NOMO-1 treated with DMSO at 0.1 percent for 48 hours (cell line): ENCODE measurements around the gene TMEM240.
"Not testable (repeated sequence)": the region's sequence is repeated elsewhere in the genome, so short reads cannot be mapped to it uniquely, and the experiment has no call there.

ENCODE experiments used
- DNase-seq: peaks from one replicate; lab custom pipeline; 2025; ENCODE audit not compliant: unreplicated experiment; lab: John Stamatoyannopoulos, UW

The TMEM240 gene

DNA sequence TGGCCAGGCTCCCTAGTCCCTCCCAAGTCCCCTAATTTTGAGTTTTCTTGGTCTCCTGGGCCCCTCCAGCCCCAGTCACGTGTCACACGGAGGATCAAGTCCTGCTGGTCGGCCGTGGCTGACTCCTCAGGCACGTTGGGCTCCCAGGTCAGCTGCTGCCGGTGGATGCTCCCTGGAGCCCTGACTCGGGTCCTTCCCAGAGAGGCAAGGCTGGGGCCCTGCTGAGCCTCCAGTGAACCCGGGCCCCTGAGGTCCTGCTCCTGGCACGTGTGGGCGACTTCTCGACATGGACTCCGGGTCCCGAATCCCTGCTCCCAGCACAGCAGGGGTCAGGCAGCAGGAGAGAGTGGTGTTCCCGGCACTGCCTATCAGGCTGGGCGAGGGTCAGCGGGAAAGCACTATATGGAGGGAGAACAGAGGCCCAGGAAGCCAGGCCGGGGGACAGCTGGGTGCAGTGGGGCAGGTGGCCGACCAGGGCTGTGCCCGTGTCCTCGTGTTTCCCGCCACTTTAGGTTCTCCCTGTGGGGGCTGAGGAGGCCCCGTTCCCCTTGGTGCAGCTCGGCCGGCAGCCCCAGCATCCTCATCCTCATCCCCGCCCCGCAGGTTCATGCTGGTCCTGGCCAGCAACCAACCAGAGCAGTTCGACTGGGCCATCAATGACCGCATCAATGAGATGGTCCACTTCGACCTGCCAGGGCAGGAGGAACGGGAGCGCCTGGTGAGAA, 13.2 kb downstream of the TMEM240 start:
- no peak for DNase-seq

DNA sequence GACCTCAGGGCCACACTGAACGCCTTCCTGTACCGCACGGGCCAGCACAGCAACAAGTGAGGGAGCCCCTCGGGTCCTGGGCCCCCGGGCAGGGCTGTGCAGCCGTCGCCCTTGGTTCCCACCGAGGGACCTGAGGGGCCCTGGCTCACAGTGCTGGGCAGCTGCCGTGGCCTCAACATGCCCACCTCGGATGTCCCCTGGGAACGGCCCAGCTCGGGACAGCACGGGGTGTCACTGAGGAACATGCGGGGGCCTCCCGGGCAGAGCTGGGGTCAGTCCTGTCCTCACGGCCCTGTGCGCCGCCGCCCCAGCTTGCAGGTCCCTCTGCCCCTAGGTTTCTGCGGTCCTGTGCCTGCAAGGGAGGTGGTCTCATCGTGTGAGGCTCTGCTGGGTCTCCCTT, 13.9 kb downstream of the TMEM240 start:
- not testable (repeated sequence) for DNase-seq

DNA sequence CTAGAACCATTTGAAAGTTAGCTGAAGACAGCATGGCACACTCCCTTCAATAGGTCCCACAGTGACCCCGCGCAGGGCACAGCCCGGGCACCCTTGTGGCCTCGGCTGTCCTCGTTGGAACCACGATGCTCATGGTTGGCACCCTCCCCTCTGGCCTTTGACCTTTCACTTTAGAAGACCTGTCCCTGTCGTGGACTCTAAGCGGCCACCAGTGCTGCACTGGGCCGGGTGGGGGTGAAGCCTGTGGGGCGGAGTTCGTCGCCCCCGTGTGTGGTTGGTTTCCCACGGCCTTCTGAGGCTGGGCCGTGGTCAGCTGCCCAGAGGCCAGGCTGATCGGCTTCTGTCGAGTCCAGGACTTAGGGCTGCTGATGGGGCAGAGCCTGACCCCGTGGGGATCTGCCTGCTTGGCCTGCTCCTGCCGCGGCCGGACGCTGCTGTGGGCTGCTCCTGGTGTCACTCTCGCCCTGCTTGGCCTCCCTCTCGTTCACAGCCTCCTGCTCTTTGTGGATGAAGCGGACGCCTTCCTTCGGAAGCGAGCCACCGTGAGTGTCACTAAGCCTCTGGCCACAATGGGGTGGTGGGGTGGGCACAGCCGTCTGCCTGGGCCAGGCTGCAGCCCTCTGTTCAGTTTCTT, 15.6 kb downstream of the TMEM240 start:
- not testable (repeated sequence) for DNase-seq

DNA sequence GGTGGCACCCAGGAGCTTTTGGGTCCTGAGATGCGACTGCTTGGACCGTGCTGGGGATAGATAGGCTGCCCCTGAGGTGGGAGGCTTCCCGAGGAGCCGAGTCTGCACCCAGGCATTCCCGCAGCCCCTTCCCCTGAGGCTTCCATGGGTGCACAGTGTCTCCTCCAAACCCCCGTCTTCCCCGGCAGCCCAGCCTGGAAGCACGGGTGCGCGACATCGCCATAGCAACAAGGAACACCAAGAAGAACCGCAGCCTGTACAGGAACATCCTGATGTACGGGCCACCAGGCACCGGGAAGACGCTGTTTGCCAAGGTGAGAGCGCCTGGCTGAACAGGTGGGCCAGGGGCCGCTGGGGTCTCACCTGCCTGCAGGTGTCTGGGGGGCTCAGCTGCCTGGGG, 16.8 kb downstream of the TMEM240 start:
- DNase-seq: not testable (repeated sequence)

DNA sequence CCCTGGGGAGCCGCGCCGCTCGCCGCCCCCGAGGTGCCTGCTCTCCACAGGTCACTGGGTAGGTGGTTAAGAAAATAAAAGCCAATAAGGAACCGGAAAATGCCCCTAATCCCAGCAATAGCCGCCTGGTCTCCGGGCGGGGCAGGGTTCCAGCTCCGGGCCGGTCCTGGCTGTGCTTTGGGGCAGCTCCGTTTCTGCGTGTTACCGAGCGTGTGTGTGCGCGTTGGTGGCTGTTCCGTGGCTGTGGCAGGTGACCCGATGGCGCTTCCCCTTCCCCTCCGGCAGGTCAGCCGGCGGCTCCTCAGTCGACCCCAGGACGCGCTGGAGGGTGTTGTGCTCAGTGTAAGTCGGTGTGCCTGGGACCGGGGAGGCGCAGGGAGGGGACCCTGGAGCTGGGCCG, 17.2 kb downstream of the TMEM240 start:
- not testable (repeated sequence) for DNase-seq

DNA sequence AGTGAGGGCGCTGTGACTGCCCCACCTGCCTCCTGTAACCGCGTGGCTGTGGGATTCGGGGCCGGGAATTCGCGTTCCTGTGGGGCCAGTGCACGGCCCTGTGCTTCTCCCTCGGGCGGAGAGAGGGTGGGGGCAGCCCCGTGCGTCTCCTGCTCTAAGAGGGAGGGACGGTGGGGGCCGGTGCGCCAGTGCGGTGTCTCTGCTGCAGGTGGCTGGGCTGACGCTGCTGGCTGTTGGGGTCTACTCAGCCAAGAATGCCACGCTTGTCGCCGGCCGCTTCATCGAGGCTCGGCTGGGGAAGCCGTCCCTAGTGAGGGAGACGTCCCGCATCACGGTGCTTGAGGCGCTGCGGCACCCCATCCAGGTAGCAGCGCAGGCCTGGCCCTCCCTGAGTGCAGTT, 17.9 kb downstream of the TMEM240 start:
- not testable (repeated sequence) for DNase-seq

DNA sequence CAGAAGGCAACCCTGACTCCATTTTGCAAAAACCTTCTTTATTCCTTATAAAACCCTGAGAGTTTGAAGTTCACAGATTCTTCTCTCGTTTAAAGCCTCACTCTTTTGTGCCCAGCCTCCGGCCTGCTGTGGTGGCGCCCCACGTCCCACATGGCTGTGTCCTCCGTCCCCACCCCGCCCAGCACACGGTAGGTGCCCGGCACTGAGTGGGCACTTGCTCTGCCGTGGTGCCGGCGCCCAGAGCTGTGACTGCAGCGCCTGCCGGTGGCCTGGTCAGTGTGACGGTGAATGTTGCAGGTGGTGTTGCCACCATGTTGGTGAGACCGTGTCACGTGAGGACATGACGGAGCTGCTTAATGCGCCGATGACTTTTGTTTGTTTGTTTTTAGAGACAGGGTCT, 19.1 kb downstream of the TMEM240 start:
- no peak for DNase-seq

DNA sequence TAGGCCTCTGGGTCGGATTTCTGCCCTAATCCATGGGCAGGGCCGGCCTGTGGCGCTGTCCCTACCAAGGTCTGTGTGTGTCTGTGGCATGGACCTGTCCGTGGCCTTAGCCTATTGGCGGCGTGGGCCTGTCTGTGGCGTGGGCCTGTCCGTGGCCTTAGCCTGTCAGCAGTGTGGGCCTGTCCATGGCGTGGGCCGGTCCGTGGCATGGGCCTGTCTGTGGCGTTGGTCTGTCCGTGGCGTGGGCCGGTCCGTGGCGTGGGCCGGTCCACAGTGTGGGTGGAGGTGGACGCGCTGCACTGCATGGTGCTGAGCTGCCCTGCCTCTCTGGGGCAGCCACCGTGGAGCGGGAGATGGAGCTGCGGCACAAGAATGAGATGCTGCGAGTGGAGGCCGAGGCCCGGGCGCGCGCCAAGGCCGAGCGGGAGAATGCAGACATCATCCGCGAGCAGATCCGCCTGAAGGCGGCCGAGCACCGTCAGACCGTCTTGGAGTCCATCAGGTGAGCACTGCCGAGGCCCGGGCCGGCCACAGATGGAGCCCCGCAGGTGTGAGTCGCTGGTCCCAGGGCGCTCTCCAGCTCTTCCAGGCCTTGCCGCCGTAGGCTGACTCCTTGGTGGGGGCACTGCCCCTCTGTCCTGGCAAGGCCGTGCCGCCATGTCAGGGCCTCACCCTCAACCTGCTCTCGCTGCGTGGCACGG, 20.5 kb downstream of the TMEM240 start:
- not testable (repeated sequence) for DNase-seq

DNA sequence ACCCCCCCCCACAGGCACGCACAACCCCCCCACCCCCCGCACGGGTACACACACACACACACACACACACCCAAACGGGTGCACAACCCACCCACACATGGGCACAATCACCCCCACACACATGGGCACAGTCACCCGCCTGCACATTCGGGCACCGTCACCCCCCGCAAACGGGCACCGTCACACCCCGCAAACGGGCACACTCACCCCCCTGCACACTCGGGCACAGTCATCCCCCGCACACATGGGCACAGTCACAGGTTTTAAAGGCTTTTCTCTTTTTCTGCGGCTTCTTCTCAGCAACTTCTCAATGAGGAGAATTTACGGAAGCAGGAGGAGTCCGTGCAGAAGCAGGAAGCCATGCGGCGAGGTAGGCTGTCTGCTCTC, 21.8 kb downstream of the TMEM240 start:
- DNase-seq: not testable (repeated sequence)

DNA sequence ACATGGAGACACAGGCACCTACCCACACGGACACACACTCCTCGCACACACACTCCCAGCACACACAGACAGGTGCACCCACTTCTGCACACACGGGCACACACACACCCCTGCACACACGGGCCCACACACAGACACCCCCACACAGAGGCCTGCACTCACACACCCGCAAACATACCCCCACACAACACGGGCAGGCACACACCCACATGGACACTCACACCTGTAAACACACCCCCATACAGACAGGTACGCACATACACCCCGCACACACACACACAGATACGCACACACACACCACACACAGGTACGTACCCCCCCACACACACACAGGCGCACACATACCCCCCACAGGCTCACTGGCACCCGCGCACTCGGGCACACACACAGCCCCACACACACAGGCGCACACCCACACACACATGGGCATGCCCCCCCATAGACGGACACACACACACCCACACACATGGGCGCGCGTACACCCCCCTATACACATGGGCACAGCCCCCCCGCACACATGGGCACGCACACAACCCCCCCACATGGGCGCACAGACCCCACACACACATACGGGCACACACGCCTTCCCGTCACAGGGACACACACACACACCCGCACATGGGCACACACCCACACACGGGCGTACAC, 22.3 kb downstream of the TMEM240 start:
- DNase-seq: no peak

DNA sequence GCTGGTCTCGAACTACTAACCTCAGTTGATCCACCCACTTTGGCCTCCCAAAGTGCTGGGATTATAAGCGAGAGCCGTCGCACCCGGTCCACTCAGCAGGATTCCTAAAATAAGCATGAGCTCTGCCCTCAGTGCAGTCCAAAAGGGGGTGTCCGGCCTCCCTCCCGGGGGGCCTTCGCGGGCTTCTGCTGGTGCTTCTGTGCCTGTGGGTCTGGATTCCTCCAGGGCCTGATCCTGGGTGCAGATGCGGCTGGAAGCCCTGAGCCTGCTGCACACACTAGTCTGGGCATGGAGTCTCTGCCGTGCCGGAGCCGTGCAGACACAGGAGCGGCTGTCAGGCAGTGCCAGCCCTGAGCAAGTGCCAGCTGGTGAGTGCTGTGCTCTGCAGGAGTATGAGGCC, 23.5 kb downstream of the TMEM240 start:
- not testable (repeated sequence) for DNase-seq

DNA sequence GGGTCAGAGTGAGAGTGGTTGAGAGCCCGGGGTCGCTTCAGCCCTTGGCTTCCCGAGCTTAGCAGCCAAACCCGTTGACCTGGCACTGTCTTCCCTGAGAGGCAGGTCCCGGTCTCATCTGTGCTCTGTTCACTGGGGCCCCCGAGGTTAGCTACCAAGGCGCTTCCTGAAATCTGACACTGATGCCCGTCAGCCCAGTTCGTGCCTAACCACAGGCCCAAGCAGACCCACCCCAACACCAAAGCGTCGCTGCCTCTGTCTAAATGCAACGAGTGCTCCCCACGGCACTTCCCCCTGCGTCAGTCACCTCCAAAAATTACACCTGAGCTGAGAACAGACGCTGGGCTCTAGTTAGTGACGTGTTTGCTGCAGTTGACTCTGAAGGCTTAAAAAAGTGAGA, 26.0 kb downstream of the TMEM240 start:
- DNase-seq: not testable (repeated sequence)

DNA sequence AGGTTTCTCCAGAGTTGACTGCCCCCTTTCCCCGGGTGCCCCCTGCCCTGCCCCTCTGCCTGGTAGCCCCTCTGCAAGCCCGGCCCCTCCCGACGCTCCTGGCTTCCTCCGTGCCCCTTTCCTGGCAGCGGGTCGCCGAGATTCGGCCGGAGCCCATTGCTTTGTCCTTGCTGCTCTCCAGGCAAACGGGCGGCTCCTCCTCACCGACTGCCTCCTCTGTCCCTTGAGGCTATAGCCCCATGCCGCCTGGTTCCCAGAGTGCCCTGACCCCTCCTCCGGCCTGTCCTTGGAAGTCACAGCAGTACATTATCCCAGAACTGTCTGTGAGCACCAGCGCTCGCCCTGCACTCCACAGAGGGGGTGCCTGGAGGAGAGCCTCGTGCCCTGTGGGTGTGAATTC, 26.7 kb downstream of the TMEM240 start:
- not testable (repeated sequence) for DNase-seq

DNA sequence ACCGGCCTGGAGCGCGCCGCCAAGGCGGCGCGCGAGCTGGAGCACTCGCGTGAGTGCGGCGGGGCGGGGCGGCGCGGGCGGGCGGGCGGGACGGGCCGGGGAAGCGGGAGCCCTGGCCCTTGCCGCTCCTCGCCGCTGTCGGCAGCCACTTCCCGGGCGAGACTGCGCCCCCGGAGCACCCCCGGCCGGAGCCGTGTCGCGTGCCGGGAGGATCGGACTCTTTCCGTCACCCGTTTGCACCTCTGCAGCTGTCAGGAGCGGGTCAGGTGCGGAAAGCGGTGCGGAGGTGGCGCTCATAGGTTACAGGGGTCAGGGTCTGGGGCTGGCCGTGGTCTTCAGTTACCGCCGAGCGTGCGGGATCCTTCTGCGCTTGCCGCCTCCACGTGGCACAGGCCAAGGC, 28.0 kb downstream of the TMEM240 start:
- DNase-seq: not testable (repeated sequence)

DNA sequence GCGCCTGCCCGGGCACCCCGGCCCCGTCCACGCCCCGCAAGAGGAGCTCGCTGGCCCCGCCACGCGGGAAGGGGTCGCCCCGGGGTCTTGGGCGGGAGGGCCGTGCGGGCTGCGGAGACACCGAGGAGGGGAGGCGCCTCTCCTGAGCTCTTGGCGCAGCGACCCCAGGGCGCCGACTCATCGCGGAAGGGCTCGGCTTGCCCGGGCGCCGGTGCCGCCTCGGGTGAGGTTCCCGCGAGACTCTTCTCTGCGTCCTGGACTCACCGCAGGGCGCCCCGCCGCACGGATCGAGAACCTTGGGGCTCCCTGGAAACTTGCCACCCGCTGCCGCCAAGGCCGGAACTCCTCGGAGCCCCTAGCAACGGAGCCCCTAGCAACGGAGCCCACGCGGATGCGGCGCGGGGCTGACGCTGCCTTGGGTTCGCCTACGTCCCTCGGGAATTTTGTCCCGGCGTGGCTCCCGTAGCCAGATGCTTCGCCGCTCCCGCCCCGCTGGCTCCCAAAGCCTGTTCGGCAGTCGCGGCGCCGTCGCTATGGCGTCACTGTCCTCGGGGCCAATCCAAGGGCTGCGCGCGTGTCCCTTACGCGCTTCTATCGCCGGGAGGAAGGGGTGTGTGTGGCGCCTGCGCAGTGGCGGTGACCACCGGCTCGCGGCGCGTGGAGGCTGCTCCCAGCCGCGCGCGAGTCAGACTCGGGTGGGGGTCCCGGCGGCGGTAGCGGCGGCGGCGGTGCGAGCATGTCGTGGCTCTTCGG, 28.7 kb downstream of the TMEM240 start, which contains the start of gene ATAD3A:
Gene ATAD3A, plus strand, starts transcription at position 630 of the 753 bp plus-strand sequence. Its CDS starts 107 bp downstream, at position 737.
- peak; percentile 94 for DNase-seq

DNA sequence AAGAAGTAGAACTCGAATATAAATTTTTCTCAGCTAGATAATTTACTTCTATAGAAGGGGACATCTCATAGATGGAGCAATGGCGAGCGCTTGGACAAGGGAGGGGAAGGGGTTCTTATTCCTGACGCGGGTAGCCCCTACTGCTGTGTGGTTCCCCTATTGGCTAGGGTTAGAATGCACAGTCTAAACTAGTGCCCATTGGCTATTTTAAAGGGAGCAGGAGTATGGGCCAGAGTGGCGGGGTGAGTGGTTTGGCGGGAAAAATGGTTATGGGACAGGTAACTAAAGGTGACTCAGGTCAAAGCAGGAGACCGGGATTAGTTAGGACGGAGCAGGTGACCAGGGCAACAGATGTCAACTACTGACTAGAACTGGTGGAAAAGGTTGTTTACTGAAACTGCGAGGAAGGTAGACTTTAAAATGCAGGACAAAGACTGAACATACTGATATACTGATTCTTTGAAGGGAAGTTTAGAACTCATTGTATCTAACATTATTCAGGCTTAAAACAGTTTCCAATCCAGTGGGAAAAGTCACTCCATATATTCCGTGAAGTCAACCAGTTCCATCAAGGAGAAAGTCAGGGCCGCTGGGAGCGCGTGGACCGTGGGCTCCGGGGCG, 29.4 kb downstream of the TMEM240 start:
- peak; percentile 8 for DNase-seq

DNA sequence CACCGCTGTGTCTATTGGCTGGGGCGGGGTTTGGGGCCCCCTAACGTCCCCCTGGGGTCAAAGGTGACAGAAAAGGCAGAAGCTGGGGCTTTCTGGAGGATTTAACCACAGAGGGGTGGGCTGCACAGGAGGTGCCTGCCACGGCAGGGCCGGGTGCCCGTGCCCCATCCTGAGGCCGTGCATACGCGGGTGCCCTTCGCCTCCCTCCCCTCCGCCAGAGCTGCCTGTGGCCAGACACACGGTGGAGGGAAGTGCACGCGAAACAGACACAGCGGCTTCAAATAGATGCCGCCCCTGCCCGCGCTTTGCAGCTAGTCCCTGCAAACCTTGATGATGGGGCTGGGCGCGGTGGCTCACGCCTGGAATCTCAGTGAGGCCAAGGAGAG, 31.0 kb downstream of the TMEM240 start:
- DNase-seq: not testable (repeated sequence)

DNA sequence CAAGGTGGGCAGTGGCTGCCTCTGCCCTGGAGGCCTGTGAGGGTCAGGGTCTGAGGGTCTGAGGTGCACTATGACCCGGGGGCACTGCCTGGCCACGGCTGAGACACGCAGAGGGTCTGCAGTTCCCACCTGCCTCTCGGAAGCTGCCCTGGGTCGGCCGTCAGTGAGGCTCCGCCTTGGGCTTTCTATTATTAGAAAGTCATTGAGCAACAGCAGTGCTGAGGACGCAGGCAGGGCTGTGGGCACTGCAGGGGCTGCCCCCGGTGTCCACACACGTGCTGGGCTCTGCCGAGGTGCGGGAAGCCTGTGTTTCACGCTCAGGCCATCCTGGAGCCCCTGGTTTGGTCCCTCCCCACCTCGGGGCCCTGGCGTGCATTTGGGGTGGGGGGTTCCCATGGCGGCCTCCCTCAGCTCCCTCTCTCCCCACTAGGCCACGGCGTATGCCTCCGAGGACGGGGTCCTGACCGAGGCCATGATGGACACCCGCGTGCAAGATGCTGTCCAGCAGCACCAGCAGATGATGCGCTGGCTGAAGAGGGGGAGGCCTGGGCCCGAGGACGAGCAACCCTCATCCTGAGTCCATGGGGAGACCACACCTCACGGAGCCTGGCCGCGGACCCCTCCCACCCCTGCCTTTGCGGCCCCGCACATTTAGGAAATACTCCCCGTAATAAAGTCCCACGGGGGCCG, 31.5 kb downstream of the TMEM240 start:
- not testable (repeated sequence) for DNase-seq

DNA sequence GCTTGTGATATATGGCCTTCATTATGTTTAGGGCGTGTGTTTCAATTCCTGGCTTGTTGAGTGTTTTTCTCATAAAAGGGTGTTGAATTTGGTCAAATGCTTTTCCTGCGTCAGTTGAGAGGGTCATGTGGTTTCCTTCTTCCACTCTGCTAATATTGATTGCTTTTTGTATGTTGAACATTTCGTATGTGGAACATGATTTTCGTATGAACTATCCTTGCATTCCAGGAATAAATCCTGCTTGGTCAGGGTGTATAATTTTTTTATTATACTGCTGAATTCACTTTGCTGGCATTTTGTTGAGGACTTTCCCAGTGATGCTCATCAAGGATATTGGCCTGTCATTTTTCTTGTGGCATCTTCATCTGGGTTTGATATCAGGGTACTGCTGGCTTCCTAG, 33.1 kb downstream of the TMEM240 start:
- peak; percentile 4 for DNase-seq

DNA sequence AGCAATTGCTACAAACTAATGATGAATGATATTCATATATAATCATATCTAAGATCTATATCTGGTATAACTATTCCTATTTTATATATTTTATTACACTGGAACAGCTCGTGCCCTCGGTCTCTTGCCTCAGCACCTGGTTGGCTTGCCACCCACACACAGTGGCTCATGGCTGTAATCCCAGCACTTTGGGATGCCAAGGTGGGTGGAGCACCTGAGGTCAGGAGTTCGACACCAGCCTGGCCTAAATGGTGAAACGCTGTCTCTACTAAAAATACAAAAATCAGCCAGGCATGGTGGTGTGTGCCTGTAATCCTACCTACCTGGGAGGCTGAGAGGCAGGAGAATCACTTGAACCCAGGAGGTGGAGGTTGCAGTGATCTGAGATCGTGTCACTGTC, 34.6 kb downstream of the TMEM240 start:
- not testable (repeated sequence) for DNase-seq
